RWPE1 (cell line): ENCODE data around the gene DDAH2.

ENCODE experiments used
- CTCF ChIA-PET: fragments of 350-600 bp; sonication (Branson Sonifier 250); formaldehyde crosslinking; extraction: SDS; loops from one replicate; lab custom pipeline; 2021; lab: Yijun Ruan, JAX
- POLR2A ChIA-PET: fragments of 400-600 bp; formaldehyde crosslinking; extraction: SDS; loops from one replicate; lab custom pipeline; 2020; ENCODE audit warnings: antibody characterized with exemption; ENCODE audit not compliant: low non-redundant PET; lab: Yijun Ruan, JAX
- DNase-seq: peaks from one replicate; pipeline ENCODE4 v3.0.0; 2012; ENCODE audit warnings: low spot score
- H3K27ac ChIP-seq: fragments of 450-650 bp; 2 replicates; pipeline ENCODE4 v1.5.1; 2017
- TF ChIP-seq, protein P1 (sequence below): fragments of 450-650 bp; conservative IDR thresholded peaks from 2 replicates; pipeline ENCODE4 v1.5.1; 2017; ENCODE audit warnings: low read depth, mild to moderate bottlenecking

Gene DDAH2

DNA sequence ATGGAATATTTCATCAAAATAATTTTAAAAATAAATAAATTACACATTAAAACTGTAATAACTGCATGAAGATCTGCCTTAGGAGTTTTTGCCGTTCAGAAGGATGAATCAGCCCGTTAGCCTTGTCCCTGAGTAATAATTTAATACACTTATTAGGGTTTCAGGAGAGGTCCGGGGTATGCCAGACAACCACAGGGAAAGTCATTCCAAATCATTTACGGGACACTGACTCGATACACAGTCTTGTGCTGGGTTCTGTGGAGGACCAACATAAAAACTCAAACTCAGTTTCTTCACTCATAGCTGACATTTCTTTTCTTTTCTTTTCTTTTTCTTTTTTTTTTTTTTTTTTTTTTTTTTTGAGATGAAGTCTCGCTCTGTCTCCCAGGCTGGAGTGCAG, 23.2 kb downstream of the DDAH2 start:
- TF ChIP-seq, protein P1, sequence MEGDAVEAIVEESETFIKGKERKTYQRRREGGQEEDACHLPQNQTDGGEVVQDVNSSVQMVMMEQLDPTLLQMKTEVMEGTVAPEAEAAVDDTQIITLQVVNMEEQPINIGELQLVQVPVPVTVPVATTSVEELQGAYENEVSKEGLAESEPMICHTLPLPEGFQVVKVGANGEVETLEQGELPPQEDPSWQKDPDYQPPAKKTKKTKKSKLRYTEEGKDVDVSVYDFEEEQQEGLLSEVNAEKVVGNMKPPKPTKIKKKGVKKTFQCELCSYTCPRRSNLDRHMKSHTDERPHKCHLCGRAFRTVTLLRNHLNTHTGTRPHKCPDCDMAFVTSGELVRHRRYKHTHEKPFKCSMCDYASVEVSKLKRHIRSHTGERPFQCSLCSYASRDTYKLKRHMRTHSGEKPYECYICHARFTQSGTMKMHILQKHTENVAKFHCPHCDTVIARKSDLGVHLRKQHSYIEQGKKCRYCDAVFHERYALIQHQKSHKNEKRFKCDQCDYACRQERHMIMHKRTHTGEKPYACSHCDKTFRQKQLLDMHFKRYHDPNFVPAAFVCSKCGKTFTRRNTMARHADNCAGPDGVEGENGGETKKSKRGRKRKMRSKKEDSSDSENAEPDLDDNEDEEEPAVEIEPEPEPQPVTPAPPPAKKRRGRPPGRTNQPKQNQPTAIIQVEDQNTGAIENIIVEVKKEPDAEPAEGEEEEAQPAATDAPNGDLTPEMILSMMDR, result no peak
- no peak overlapping the region for H3K27ac ChIP-seq
- ChIA-PET POLR2A (no interaction called here), CTCF (interaction anchor here (1.0 kb wide), 1 partner anchor 24 kb away, joined by 3 read pairs; no protein-coding TSS in a partner anchor)
- DNase-seq, result no peak

DNA sequence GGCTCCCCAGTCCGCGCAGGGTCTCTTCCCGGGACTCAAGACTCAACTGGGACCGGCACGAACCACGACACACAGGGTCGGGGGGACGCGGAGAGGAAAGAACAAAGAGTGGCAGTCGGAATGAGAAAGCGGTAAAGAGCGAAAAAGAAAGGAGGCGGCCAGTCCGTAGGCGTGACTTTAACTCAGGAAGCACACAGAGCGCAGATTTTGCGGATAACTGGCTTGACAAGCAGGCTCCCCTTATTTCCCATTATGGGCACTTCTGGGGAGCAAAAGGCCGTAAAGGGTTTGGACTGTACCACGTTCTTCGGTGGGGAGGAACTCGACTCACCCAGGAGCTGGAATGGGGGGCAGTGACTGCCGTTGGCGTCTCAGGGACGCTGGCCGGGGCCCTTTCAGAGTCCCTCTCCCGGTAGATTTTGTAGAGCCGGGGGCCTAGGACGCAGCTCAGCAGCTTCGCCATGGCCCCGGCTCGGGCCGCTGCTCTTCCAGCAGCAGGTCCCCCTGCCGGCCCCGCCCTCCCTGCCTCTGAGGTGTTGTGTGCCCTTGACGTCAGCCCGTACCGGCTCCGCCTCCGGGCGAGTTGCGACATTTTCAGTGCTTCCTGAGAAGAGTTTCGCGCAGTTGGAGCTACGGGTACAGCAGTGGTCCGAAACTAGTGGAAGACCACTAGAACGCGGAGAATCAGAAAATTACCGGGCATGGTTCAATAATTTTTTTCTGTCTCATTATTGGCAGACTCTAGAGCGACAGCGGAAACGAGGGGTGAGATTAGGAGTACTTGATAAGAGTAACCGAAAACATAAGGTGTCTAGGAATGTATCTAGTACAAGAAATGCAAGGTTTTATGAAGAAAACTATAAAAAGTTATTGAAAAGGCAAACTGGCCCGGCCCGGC, 26.0 kb downstream of the DDAH2 start, which contains the start of gene ABHD16A:
TSS of gene ABHD16A (minus strand) at position 506 of the 898 bp plus-strand sequence. CDS start at position 463, 43 bp downstream.
- CTCF ChIA-PET, result interaction anchor here (1.4 kb wide), 1 partner anchor 10 kb away, joined by 4 read pairs; no protein-coding TSS in a partner anchor

DNA sequence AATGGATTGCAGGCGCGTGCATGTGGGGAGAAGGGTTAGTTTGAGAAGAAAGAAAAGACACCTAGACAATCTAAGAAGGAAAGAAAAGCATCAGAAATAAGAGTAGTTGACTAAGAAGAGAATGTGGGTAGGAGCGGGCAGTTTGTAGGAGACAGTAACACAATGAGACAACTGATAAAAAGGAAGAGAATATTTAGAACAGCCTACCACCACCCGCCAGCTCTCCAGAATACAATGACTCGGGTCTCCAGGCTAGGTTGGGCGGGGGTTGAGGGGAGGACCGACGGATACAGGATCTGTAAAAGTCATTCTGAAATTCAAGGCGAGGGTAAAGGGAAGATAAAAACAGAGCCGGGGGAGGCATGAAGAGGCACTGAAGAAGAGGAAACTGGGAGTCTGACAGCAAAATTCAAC, 26.7 kb downstream of the DDAH2 start:
- ChIA-PET CTCF (interaction anchor here (0.7 to 1.4 kb wide), 2 partner anchors 10 to 105 kb away, joined by 4 read pairs; no protein-coding TSS in a partner anchor), POLR2A (interaction anchor here (0.6 kb wide), 1 partner anchor 128 kb away, joined by 4 read pairs; no protein-coding TSS in a partner anchor)
- TF ChIP-seq, protein P1, result no peak
- no peak for DNase-seq
- peak overlapping the region; percentile 93 for H3K27ac ChIP-seq

More for the DNA sequence above, 26.0 kb downstream of the DDAH2 start, which contains the start of gene ABHD16A:
- TF ChIP-seq, protein P1, result no peak
- peak; percentile 99 for DNase-seq
- H3K27ac ChIP-seq, result peak within 1 kb of the TSS; percentile 93
- POLR2A ChIA-PET, result interaction anchor here (0.6 to 0.8 kb wide), 2 partner anchors 50 to 128 kb away, joined by 3 to 4 read pairs; no protein-coding TSS in a partner anchor

DNA sequence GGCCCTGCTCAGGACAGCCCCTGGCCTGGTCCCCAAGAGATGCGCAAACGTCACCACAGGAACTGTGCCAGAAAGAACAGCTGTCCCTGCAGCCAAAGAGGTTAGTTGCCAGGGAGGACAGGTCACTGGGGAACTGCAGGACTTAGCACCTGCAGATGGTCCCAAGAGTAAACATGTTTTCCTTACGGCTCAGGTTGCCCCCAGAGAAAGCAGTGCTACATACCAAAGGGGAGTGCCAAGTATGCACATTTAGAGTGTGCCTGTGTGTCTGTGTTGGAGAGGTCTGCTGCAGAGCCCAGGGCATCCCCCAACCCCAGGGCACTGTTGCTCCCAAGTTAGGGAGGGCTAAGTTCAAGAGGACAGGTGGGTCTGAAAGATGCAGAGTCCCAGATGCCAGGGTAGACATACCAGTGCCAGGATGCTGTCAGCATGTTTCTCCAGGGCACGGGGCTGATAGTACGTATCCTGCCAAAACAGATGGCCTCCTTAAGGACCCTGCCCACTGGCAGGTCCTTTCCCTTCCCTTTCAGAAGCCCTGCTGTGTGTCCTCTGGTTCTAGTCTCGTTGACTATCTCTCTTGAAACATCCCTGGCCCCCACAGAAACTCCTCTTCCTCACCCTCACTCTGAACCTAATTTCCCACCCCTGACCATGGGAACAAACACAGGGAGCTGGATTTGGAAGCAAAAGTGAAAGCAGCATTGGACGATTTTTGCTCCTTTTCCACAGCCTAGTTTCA, 27.3 kb downstream of the DDAH2 start:
- TF ChIP-seq, protein P1, result no peak
- POLR2A ChIA-PET, result interaction anchor here (0.6 kb wide), 1 partner anchor 129 kb away, joined by 4 read pairs; no protein-coding TSS in a partner anchor
- H3K27ac ChIP-seq, result peak overlapping the region; percentile 93
- CTCF ChIA-PET, result interaction anchor here (0.7 to 1.4 kb wide), 2 partner anchors 9 to 106 kb away, joined by 4 read pairs; no protein-coding TSS in a partner anchor
- no peak for DNase-seq

DNA sequence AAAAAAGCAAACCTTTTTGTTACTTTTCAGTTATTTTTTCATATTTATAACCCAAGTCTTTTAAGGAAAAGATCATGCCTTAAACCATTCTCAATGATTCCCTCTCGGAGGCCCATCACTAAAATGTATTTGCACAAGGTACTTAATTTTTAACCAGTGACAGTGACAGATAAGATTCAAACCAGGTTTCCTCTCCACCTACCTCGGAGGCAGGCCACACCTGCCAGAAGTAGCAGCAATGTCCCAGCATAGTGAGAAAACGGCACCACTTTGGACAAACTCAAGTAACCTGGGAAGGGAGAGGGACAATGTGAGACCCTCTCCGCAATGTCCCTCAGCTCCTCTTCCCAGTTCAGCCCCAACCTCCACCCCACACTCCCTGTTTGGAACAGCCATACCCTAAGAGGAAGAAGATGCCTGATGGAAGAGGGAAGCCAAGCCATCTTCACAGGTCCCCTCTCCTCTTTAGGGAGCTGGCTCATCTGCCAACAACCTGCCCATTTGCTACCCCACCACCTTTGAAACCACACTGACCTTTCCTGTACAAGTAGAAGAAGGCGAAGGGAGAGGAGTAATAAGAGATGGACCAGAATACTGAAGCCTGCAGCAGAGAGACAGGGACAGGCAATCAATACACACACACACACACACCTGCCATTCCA, 28.2 kb downstream of the DDAH2 start:
- H3K27ac ChIP-seq, result no peak overlapping the region
- CTCF ChIA-PET, result no interaction called here
- no peak for DNase-seq
- POLR2A ChIA-PET, result no interaction called here
- TF ChIP-seq, protein P1, result no peak
